ENCODE measurements around the gene ACTL7A.

The ACTL7A gene

GRCh38 chr9:108854641-108855528 is 7.2 kb upstream of the ACTL7A start:
- Histone ChIP-seq H3K27ac (no peak overlapping the region), H3K4me3 (ENCODE audit: low read depth, low read length) (no peak overlapping the region), H3K4me2 (ENCODE audit: low read length) (no peak overlapping the region), H2AFZ (no peak overlapping the region), H3K9me3 (ENCODE audit: control insufficient read depth, low read length) (no peaks in the 10 kb centered on the region), H3K79me2 (no peaks in the 10 kb centered on the region), H3K4me1 (no peaks in the 10 kb centered on the region), H3K27me3 (ENCODE audit: control insufficient read depth, insufficient read depth, low read length) (no peaks in the 10 kb centered on the region), H3K9ac (no peak overlapping the region), H3K36me3 (ENCODE audit: control insufficient read depth, insufficient read depth, low read length) (no peaks in the 10 kb centered on the region)
- no peak for TF ChIP-seq CTCF (IDR thresholded peaks at IDR 0.05)

- no peaks in the 10 kb centered on the region for H3K36me3 ChIP-seq (ENCODE audit: control insufficient read depth, insufficient read depth, low read length)
- H2AFZ ChIP-seq: no peak overlapping the region
- no peaks in the 10 kb centered on the region for H3K9me3 ChIP-seq (ENCODE audit: control insufficient read depth, low read length)
- H3K27me3 ChIP-seq (ENCODE audit: control insufficient read depth, insufficient read depth, low read length): no peaks in the 10 kb centered on the region
- no peak overlapping the region for H3K4me3 ChIP-seq (ENCODE audit: low read depth, low read length)
- no peak overlapping the region for H3K27ac ChIP-seq
- H3K4me1 ChIP-seq: no peaks in the 10 kb centered on the region
- TF ChIP-seq CTCF (IDR thresholded peaks at IDR 0.05): no peak
- no peaks in the 10 kb centered on the region for H3K79me2 ChIP-seq
- H3K4me2 ChIP-seq (ENCODE audit: low read length): no peak overlapping the region
- H3K9ac ChIP-seq: no peak overlapping the region
Measured at GRCh38 chr9:108855529-108855886, 6.6 kb upstream of the ACTL7A start.

- no peak within 1 kb of the TSS for H3K4me3 ChIP-seq (ENCODE audit: low read depth, low read length)
- H3K27me3 ChIP-seq (ENCODE audit: control insufficient read depth, insufficient read depth, low read length): no peaks in the 10 kb centered on the region
- H2AFZ ChIP-seq: no peak within 1 kb of the TSS
- no peak within 1 kb of the TSS for H3K9ac ChIP-seq
- H3K4me1 ChIP-seq: no peaks in the 10 kb centered on the region
- TF ChIP-seq CTCF (IDR thresholded peaks at IDR 0.05): no peak
- no peaks in the 10 kb centered on the region for H3K9me3 ChIP-seq (ENCODE audit: control insufficient read depth, low read length)
- no peaks in the 10 kb centered on the region for H3K36me3 ChIP-seq (ENCODE audit: control insufficient read depth, insufficient read depth, low read length)
- no peak within 1 kb of the TSS for H3K27ac ChIP-seq
- H3K79me2 ChIP-seq: no peaks in the 10 kb centered on the region
- no peak within 1 kb of the TSS for H3K4me2 ChIP-seq (ENCODE audit: low read length)
Measured at GRCh38 chr9:108855888-108856287, 6.2 kb upstream of the ACTL7A start, which contains the start of gene ACTL7B. TSS of gene ACTL7B (minus strand) at chr9:108855986. CDS start at chr9:108855930, 56 bp downstream.

GRCh38 chr9:108857572-108857971 is 4.5 kb upstream of the ACTL7A start:
- H3K4me1 ChIP-seq: no peaks in the 10 kb centered on the region
- no peaks in the 10 kb centered on the region for H3K79me2 ChIP-seq
- no peaks in the 10 kb centered on the region for H3K9me3 ChIP-seq (ENCODE audit: control insufficient read depth, low read length)
- H3K36me3 ChIP-seq (ENCODE audit: control insufficient read depth, insufficient read depth, low read length): no peaks in the 10 kb centered on the region
- no peak for TF ChIP-seq CTCF (IDR thresholded peaks at IDR 0.05)
- H3K27me3 ChIP-seq (ENCODE audit: control insufficient read depth, insufficient read depth, low read length): no peaks in the 10 kb centered on the region
- no peak overlapping the region for H3K4me2 ChIP-seq (ENCODE audit: low read length)
- H3K4me3 ChIP-seq (ENCODE audit: low read depth, low read length): no peak overlapping the region
- H2AFZ ChIP-seq: no peak overlapping the region
- no peak overlapping the region for H3K9ac ChIP-seq
- no peak overlapping the region for H3K27ac ChIP-seq

Measured in parathyroid adenoma (tissue), 2 donors.